ENCODE results near the gene PNN.
"Not testable (repeated sequence)": the region's sequence is repeated elsewhere in the genome, so short reads cannot be mapped to it uniquely, and the experiment has no call there.

The PNN gene

DNA sequence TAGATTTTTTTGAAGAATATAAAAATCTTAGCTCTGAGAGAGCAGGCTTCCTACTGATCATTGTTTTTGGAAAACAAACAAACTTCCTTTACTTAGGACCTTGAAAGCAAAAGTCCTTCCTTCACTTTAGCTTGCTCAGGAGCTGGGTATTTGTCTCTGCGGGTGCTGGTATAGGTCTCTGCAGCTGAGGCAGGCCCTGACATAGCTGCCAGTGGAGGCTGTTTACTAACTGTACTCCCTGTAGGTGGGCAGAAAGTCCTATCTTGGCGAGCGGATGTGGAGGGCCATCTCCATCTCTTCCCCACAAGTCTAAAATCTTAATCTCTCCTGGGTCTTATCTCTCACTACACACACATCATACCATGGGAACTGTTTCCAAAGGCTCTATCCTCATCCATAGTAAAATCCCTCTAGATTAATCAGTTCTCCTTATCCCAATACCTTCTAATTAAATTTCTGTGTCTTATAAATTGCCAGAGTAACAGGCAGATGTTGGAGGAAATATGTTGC, 54.6 kb downstream of the PNN start:
- no peak for DNase-seq (ENCODE audit: low read depth)

DNA sequence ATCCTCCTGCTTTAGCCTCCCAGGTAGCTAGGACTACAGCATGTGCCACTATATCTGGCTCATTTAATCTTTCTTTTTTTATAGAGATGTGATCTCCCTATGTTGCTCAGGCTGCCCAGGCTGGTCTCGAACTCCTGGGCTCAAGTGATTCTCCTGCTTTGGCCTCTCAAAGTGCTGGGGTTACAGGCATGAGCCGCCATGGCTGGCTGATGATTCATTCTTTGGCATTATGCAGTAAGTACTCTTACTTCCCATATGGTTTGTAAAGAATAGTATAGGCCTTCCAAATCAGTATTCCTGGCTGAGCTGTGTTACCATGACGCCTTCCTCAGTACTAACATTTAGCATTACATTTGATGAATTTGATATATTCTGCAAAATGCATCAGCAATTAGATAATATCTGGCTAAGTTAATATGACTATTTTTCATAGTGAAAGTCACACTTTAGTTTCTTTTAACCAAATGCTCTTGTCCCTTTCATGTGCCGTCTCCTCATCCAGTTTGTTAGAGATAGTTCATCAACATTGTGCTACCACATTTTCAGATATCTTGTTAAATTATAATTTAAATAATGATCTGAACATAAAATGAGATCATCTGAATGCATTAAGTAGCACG, 55.5 kb downstream of the PNN start:
- no peak for DNase-seq (ENCODE audit: low read depth)

DNA sequence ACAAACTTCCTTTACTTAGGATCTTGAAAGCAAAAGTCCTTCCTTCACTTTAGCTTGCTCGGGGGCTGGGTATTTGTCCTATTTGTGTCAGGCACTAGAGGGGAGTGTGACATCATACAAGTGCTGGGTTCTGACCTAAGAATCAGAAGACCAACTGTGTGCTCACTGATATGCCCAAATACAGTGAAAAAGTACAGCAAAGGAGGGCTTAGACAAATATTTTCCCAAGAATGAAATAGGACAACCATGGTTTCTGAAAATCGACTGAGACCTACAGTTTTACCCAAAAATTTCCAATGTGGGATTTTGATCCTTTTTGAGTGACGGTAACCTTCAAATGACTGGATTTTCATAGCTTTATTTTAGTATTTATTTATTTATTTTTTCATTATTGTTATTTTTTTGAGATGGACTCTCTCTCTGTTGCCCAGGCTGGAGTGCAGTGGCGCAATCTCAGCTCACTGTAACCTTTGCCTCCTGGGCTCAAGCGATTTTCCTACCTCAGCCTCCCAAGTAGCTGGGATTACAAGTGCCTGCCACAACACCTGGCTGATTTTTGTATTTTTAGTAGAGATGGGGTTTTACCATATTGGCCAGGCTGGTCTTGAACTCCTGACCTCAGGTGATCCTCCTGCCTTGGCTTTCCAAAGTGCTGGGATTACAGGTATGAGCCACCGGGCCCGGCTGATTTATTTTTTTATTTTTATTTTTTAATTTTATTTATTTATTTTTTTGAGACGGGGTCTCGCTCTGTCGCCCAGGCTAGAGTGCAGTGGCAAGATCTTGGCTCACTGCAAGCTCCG, 56.9 kb downstream of the PNN start:
- not testable (repeated sequence) for DNase-seq (ENCODE audit: low read depth)
